Gastrocnemius medialis (tissue), 4 donors: Measurements from ENCODE around the gene TAGAP.

Experiments used
- POLR2A ChIP-seq, 2 donors: fragments of 450-650 bp; IDR thresholded peaks; one replicate each; pipeline ENCODE4 v1.6.1; 2017; ENCODE audit warnings: antibody characterized with exemption in 2 of 2, mild to moderate bottlenecking in 2 of 2, moderate library complexity in 2 of 2
- TF ChIP-seq, protein P1 (sequence below), 5 experiments: fragments of 450-650 bp in 3 of 5; fragments of 200-600 bp in 2 of 5; sonication (generic) in 2 of 5; IDR thresholded peaks in 4 of 5; conservative IDR thresholded peaks in 1 of 5; 1 replicate in 4 of 5; 2 replicates in 1 of 5; pipeline ENCODE4 v1.5.1; 2016 to 2019; ENCODE audit warnings: antibody characterized with exemption in 5 of 5, mild to moderate bottlenecking in 3 of 5, moderate library complexity in 3 of 5

DNA sequence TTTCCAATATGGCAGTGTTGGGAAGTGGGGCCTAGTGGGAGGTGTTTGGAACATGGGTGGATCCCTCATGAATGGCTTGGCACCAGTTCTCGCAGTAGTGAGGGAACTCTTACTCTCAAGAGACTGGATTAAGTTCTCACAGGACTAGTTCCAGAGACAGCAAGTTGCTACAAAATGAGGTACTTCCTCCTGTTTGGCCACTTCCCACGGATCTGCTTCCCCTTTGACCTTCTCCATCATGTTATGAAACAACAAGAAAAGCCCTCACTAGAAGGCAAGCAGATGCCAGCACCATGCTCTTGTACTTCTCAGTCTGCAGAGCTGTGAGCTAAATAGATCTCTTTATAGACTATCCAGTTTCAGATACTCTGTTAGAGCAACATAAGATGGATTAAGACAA lies 47.9 kb downstream of the TAGAP start:
- TF ChIP-seq, protein P1, sequence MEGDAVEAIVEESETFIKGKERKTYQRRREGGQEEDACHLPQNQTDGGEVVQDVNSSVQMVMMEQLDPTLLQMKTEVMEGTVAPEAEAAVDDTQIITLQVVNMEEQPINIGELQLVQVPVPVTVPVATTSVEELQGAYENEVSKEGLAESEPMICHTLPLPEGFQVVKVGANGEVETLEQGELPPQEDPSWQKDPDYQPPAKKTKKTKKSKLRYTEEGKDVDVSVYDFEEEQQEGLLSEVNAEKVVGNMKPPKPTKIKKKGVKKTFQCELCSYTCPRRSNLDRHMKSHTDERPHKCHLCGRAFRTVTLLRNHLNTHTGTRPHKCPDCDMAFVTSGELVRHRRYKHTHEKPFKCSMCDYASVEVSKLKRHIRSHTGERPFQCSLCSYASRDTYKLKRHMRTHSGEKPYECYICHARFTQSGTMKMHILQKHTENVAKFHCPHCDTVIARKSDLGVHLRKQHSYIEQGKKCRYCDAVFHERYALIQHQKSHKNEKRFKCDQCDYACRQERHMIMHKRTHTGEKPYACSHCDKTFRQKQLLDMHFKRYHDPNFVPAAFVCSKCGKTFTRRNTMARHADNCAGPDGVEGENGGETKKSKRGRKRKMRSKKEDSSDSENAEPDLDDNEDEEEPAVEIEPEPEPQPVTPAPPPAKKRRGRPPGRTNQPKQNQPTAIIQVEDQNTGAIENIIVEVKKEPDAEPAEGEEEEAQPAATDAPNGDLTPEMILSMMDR (IDR thresholded peaks at IDR 0.05 in 4 of 5, conservative IDR thresholded peaks at IDR 0.05 in 1 of 5) = no peak
- no peak for TF ChIP-seq POLR2A (IDR thresholded peaks at IDR 0.05)
